IPS-18a (cell line): ENCODE results near the gene ZNRF4.
"Not testable (repeated sequence)": the region's sequence is repeated elsewhere in the genome, so short reads cannot be mapped to it uniquely, and the experiment has no call there.

Source experiments
- H3K27ac ChIP-seq: one replicate; pipeline ENCODE4 v1.5.1; 2013; ENCODE audit warnings: low read length
- H3K27me3 ChIP-seq: one replicate; pipeline ENCODE4 v1.6.1; 2013; ENCODE audit warnings: mild to moderate bottlenecking, low read length; ENCODE audit not compliant: control insufficient read depth, insufficient read depth
- H3K36me3 ChIP-seq: one replicate; pipeline ENCODE4 v1.6.1; 2013; ENCODE audit warnings: low read depth, low read length; ENCODE audit not compliant: control insufficient read depth
- H3K4me1 ChIP-seq: one replicate; pipeline ENCODE4 v1.6.1; 2013; ENCODE audit warnings: low read depth, low read length; ENCODE audit not compliant: control insufficient read depth
- H3K4me3 ChIP-seq: one replicate; pipeline ENCODE4 v1.5.1; 2013; ENCODE audit warnings: low read length
- H3K9ac ChIP-seq: one replicate; pipeline ENCODE4 v1.6.1; 2013; ENCODE audit warnings: mild to moderate bottlenecking, low read length, moderate library complexity
- H3K9me3 ChIP-seq: one replicate; pipeline ENCODE4 v1.6.1; 2013; ENCODE audit warnings: low read depth, low read length; ENCODE audit not compliant: control insufficient read depth

ZNRF4 gene

DNA sequence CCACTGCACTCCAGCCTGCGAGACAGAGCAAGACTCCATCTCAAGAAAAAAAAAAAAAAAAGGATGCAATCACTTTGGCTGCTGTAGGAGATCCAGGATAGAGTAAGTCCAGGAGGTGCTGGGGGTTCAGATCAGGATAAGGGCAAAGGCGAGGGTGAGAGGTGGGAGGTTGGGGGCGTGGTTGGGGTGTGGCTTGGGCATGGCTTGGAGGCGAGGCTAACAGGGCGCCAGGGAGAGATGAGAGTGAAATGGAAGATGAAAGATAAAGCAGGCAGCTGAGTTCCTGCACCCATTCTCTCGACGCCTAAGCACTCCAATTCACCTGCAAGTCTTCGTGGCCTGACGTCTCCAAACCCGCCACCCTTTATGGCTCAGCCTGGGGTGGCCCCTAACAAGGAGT lies 25.0 kb upstream of the ZNRF4 start:
- Histone ChIP-seq H3K4me1 (no peaks in the 10 kb centered on the region), H3K9ac (no peak overlapping the region)

GRCh38 chr19:5432687-5433086 lies 22.5 kb upstream of the ZNRF4 start:
- H3K4me3 ChIP-seq: no peak overlapping the region
- no peak overlapping the region for H3K9ac ChIP-seq
- no peak overlapping the region for H3K27ac ChIP-seq
- H3K27me3 ChIP-seq: no peaks in the 10 kb centered on the region
- H3K36me3 ChIP-seq: no peaks in the 10 kb centered on the region
- H3K9me3 ChIP-seq: no peaks in the 10 kb centered on the region
- H3K4me1 ChIP-seq: no peaks in the 10 kb centered on the region

More for the DNA sequence above, 25.0 kb upstream of the ZNRF4 start:
- Histone ChIP-seq H3K36me3 (no peaks in the 10 kb centered on the region), H3K27ac (no peak overlapping the region), H3K4me3 (no peak overlapping the region), H3K27me3 (peaks cover under 1% of the 10 kb centered on the region), H3K9me3 (no peaks in the 10 kb centered on the region)

GRCh38 chr19:5434351-5434917 lies 20.8 kb upstream of the ZNRF4 start:
- Histone ChIP-seq H3K9me3 (no peaks in the 10 kb centered on the region), H3K9ac (no peak overlapping the region), H3K4me3 (no peak overlapping the region), H3K27ac (no peak overlapping the region), H3K27me3 (no peaks in the 10 kb centered on the region), H3K4me1 (no peaks in the 10 kb centered on the region), H3K36me3 (no peaks in the 10 kb centered on the region)

- Histone ChIP-seq H3K4me1 (no peaks in the 10 kb centered on the region), H3K27ac (no peak overlapping the region), H3K9ac (no peak overlapping the region), H3K27me3 (no peaks in the 10 kb centered on the region), H3K9me3 (no peaks in the 10 kb centered on the region), H3K4me3 (no peak overlapping the region), H3K36me3 (no peaks in the 10 kb centered on the region)
Measured at GRCh38 chr19:5434970-5435641, 20.1 kb upstream of the ZNRF4 start.

DNA sequence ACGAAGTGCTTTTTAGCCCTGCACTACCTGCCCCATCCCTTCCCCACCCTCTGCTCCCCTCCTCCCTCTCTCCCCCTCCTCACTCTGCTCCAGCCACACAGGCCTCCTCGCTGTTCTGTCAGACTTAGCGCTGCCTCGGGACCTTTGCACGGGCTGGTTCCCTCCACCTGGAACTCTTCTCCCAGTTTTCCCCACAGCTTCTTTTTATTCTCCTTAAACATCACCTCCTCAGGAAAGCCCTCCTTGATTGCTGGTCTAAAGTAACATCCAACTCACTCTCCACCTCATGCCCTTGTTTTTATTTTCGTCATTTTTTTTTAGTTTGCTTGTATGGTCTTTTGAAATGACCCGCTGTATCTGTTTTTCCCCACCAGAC lies 19.6 kb upstream of the ZNRF4 start:
- Histone ChIP-seq H3K4me3 (no peak overlapping the region), H3K4me1 (no peaks in the 10 kb centered on the region), H3K9me3 (no peaks in the 10 kb centered on the region), H3K9ac (no peak overlapping the region), H3K27ac (no peak overlapping the region), H3K27me3 (no peaks in the 10 kb centered on the region), H3K36me3 (no peaks in the 10 kb centered on the region)

GRCh38 chr19:5436106-5436947 lies 18.9 kb upstream of the ZNRF4 start:
- Histone ChIP-seq H3K9me3 (no peaks in the 10 kb centered on the region), H3K27ac (no peak overlapping the region), H3K27me3 (no peaks in the 10 kb centered on the region), H3K4me1 (no peaks in the 10 kb centered on the region), H3K4me3 (peak overlapping the region; percentile 77), H3K36me3 (no peaks in the 10 kb centered on the region), H3K9ac (peak overlapping the region; percentile 72)

- Histone ChIP-seq H3K36me3 (no peaks in the 10 kb centered on the region), H3K9ac (peak overlapping the region; percentile 72), H3K27me3 (no peaks in the 10 kb centered on the region), H3K27ac (no peak overlapping the region), H3K4me3 (peak overlapping the region; percentile 77), H3K4me1 (no peaks in the 10 kb centered on the region), H3K9me3 (no peaks in the 10 kb centered on the region)
Measured at GRCh38 chr19:5436948-5437306, 18.3 kb upstream of the ZNRF4 start.

- H3K27ac ChIP-seq, H3K36me3 ChIP-seq, H3K9me3 ChIP-seq, H3K4me1 ChIP-seq, H3K9ac ChIP-seq, H3K4me3 ChIP-seq, H3K27me3 ChIP-seq: not testable (repeated sequence)
Measured at GRCh38 chr19:5438756-5439155, 16.5 kb upstream of the ZNRF4 start.

DNA sequence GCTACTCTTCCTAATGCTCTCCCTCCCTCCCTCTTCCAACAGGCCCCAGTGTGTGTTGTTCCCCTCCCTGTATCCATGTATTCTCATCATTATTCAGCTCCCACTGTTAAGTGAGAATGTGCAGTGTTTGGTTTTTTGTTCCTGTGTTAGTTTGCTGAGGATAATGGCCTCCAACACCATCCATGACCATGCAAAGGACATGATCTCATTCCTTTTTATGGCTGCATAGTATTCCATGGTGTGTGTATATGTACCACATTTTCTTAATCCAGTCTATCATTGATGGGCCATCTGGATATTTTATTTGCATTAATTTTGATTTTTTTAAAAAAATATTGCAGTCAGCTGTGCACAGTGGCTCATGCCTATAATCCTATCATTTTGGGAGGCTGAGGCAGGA lies 15.8 kb upstream of the ZNRF4 start:
- H3K4me1 ChIP-seq: no peaks in the 10 kb centered on the region
- H3K9me3 ChIP-seq: no peaks in the 10 kb centered on the region
- H3K9ac ChIP-seq: no peak overlapping the region
- no peaks in the 10 kb centered on the region for H3K27me3 ChIP-seq
- H3K27ac ChIP-seq: no peak overlapping the region
- H3K36me3 ChIP-seq: no peaks in the 10 kb centered on the region
- H3K4me3 ChIP-seq: no peak overlapping the region

DNA sequence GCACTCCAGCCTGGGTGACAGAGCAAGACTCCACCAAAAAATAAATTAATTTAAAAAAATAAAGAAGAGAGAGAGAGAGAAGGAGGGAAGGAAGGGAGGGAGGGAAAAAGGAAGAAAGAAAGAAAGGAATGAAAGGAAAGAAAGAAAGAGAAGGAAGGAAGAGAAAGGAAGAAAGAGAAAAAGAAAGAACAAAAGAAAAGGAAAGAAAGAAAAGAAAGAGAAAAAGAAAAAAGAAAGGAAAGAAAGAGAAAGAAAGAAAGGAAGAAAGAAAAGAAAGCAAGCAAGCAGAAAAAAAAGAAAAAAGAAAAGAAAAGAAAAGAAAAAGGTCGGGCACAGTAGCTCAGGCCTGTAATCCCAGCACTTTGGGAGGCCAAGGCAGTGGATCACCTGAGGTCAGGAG lies 14.9 kb upstream of the ZNRF4 start:
- Histone ChIP-seq H3K4me3 (no peak overlapping the region), H3K27ac (no peak overlapping the region), H3K9me3 (no peaks in the 10 kb centered on the region), H3K27me3 (no peaks in the 10 kb centered on the region), H3K4me1 (no peaks in the 10 kb centered on the region), H3K36me3 (no peaks in the 10 kb centered on the region), H3K9ac (no peak overlapping the region)

- Histone ChIP-seq H3K27ac (no peak overlapping the region), H3K9ac (no peak overlapping the region), H3K9me3 (no peaks in the 10 kb centered on the region), H3K36me3 (no peaks in the 10 kb centered on the region), H3K4me1 (no peaks in the 10 kb centered on the region), H3K27me3 (peaks cover 5% of the 10 kb centered on the region), H3K4me3 (no peak overlapping the region)
Measured at GRCh38 chr19:5443723-5444122, 11.5 kb upstream of the ZNRF4 start.

GRCh38 chr19:5444431-5444830 lies 10.8 kb upstream of the ZNRF4 start:
- Histone ChIP-seq H3K27me3 (peaks cover 5% of the 10 kb centered on the region), H3K27ac (no peak overlapping the region), H3K4me3 (no peak overlapping the region), H3K9me3 (no peaks in the 10 kb centered on the region), H3K4me1 (no peaks in the 10 kb centered on the region), H3K36me3 (no peaks in the 10 kb centered on the region), H3K9ac (no peak overlapping the region)
